Astrocyte (in vitro differentiated cells and primary cell): ENCODE data around the gene TAS2R42. TPM values are rescaled to one million over a fixed set of nuclear protein-coding genes. Genes with fewer than 3 reads are reported as not detected.

Source experiments
- DNase-seq: peaks from one replicate; pipeline ENCODE4 v3.0.0-alpha.2; 2010; ENCODE audit warnings: low read depth
- FAIRE-seq: peaks from 2 replicates; lab custom pipeline; 2011; peaks lifted over from hg19 to GRCh38; lab: Jason Lieb, UNC
- H2AFZ ChIP-seq: 2 replicates; pipeline ENCODE4 v1.6.0; 2012; ENCODE audit warnings: low read depth, low read length, inconsistent platforms
- H3K27ac ChIP-seq: 2 replicates; pipeline ENCODE4 v1.5.1; 2011; ENCODE audit warnings: low read depth, low read length, inconsistent platforms
- H3K27me3 ChIP-seq: 2 replicates; pipeline ENCODE4 v1.6.0; 2011; ENCODE audit warnings: low read length, inconsistent platforms; ENCODE audit not compliant: insufficient read depth
- H3K36me3 ChIP-seq: 2 replicates; pipeline ENCODE4 v1.5.1; 2011; ENCODE audit warnings: low read length, inconsistent platforms; ENCODE audit not compliant: insufficient read depth
- H3K4me1 ChIP-seq: 2 replicates; pipeline ENCODE4 v1.5.1; 2011; ENCODE audit warnings: low read length, inconsistent platforms; ENCODE audit not compliant: insufficient read depth
- H3K4me2 ChIP-seq: 2 replicates; pipeline ENCODE4 v1.6.0; 2012; ENCODE audit warnings: low read length, inconsistent platforms
- H3K4me3 ChIP-seq: 2 replicates; pipeline ENCODE4 v1.5.1; 2011; ENCODE audit warnings: low read depth, mild to moderate bottlenecking, low read length, inconsistent platforms; ENCODE audit not compliant: insufficient read depth
- H3K79me2 ChIP-seq: 2 replicates; pipeline ENCODE4 v1.6.0; 2012; ENCODE audit warnings: mild to moderate bottlenecking, low read length, inconsistent platforms; ENCODE audit not compliant: insufficient read depth
- H3K9ac ChIP-seq: 2 replicates; pipeline ENCODE4 v1.6.0; 2012; ENCODE audit warnings: mild to moderate bottlenecking, low read length, inconsistent platforms
- H3K9me3 ChIP-seq: 2 replicates; pipeline ENCODE4 v1.5.1; 2012; ENCODE audit warnings: low read depth, mild to moderate bottlenecking, low read length, inconsistent platforms; ENCODE audit not compliant: insufficient read depth
- H4K20me1 ChIP-seq: 2 replicates; pipeline ENCODE4 v1.6.0; 2012; ENCODE audit warnings: low read length, inconsistent platforms; ENCODE audit not compliant: insufficient read depth
- H3K27ac Mint-ChIP-seq: one replicate; pipeline ENCODE4 v1.8.0; 2021; ENCODE audit warnings: mild to moderate bottlenecking, mixed read lengths; ENCODE audit not compliant: unreplicated experiment
- H3K27me3 Mint-ChIP-seq: one replicate; pipeline ENCODE4 v1.8.0; 2021; ENCODE audit warnings: low read depth, mixed read lengths; ENCODE audit not compliant: unreplicated experiment
- H3K36me3 Mint-ChIP-seq: one replicate; pipeline ENCODE4 v1.8.0; 2021; ENCODE audit warnings: low read depth, mixed read lengths; ENCODE audit not compliant: unreplicated experiment
- H3K4me1 Mint-ChIP-seq: one replicate; pipeline ENCODE4 v1.8.0; 2021; ENCODE audit warnings: low read depth, mixed read lengths; ENCODE audit not compliant: unreplicated experiment
- H3K4me3 Mint-ChIP-seq: one replicate; pipeline ENCODE4 v1.8.0; 2021; ENCODE audit warnings: mild to moderate bottlenecking, moderate library complexity, mixed read lengths; ENCODE audit not compliant: unreplicated experiment
- H3K9me3 Mint-ChIP-seq: one replicate; pipeline ENCODE4 v1.8.0; 2021; ENCODE audit warnings: mild to moderate bottlenecking, mixed read lengths; ENCODE audit not compliant: unreplicated experiment
- EZH2 ChIP-seq: IDR thresholded peaks from 2 replicates; pipeline ENCODE4 v1.6.1; 2012; ENCODE audit warnings: mild to moderate bottlenecking, low read length, inconsistent platforms; ENCODE audit not compliant: insufficient read depth
- total RNA-seq: library from RNA; stranded (reverse); gene quantifications from 2 replicates; pipeline ENCODE4 v1.2.1, GENCODE V29; 2021
- TF ChIP-seq, protein P1 (sequence below): IDR thresholded peaks from 2 replicates; pipeline ENCODE4 v1.5.1; 2011; ENCODE audit warnings: low read depth, mild to moderate bottlenecking, inconsistent platforms, low read length, moderate library complexity; ENCODE audit not compliant: insufficient read depth

TAS2R42 gene
- total RNA-seq, 1 donor from 2014 or later = not detected

DNA sequence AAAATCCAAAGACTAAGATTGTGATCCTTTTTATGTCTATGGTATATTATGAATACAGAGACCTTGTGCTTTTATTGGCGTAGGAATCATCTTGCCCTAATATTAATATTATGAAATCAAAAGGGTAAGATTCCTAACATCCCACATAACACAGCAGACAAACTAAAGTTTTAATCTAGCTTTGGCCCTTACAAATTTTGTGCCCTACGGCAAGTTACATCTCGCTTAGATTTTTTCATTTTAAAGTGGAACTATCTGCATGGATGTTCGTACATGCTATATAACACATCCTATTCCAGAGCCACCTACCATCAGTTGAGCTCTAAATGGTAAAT lies 16.0 kb downstream of the TAS2R42 start:
- peak overlapping the region; percentile 95 for H2AFZ ChIP-seq
- peak overlapping the region; percentile 96 for H3K27ac ChIP-seq
- H3K79me2 ChIP-seq = peaks cover 78% of the 10 kb centered on the region
- FAIRE-seq (no peak), DNase-seq (no peak)
- no peaks in the 10 kb centered on the region for H3K9me3 Mint-ChIP-seq
- peak overlapping the region; percentile 87 for H3K27ac Mint-ChIP-seq
- H3K4me1 Mint-ChIP-seq = peaks cover 16% of the 10 kb centered on the region
- H3K9ac ChIP-seq = peak overlapping the region; percentile 91
- H3K4me3 Mint-ChIP-seq = peak overlapping the region; percentile 99
- TF ChIP-seq, protein P1, sequence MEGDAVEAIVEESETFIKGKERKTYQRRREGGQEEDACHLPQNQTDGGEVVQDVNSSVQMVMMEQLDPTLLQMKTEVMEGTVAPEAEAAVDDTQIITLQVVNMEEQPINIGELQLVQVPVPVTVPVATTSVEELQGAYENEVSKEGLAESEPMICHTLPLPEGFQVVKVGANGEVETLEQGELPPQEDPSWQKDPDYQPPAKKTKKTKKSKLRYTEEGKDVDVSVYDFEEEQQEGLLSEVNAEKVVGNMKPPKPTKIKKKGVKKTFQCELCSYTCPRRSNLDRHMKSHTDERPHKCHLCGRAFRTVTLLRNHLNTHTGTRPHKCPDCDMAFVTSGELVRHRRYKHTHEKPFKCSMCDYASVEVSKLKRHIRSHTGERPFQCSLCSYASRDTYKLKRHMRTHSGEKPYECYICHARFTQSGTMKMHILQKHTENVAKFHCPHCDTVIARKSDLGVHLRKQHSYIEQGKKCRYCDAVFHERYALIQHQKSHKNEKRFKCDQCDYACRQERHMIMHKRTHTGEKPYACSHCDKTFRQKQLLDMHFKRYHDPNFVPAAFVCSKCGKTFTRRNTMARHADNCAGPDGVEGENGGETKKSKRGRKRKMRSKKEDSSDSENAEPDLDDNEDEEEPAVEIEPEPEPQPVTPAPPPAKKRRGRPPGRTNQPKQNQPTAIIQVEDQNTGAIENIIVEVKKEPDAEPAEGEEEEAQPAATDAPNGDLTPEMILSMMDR = no peak
- no peak for TF ChIP-seq EZH2
- H3K9me3 ChIP-seq = no peaks in the 10 kb centered on the region
- H3K4me3 ChIP-seq = peak overlapping the region; percentile 90
- no peaks in the 10 kb centered on the region for H3K27me3 ChIP-seq
- H3K36me3 Mint-ChIP-seq = peaks cover 2% of the 10 kb centered on the region
- H3K4me2 ChIP-seq = peak overlapping the region; percentile 86
- H3K36me3 ChIP-seq = no peaks in the 10 kb centered on the region
- H3K27me3 Mint-ChIP-seq = no peaks in the 10 kb centered on the region
- H4K20me1 ChIP-seq = peaks cover 52% of the 10 kb centered on the region
- H3K4me1 ChIP-seq = peaks cover 6% of the 10 kb centered on the region

DNA sequence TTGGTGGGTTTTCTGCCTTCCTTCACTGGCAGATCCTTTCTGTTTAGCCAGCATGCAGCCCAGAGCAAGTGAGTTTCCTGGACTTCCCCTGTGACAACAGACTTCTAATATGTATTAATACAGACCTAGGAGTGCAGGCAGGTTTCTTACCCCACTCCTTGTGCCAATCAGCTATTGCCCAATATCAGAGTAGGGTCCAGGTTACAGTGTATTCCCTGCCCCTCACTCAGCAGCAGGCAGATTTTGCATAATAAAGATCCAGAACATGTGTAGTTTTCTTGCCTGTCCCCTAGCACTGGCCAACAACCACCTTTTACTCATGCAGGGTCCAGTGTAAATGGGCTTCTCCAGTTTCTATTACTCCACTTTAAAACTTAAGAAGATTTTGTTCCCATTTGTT lies 20.4 kb downstream of the TAS2R42 start:
- peaks cover 93% of the 10 kb centered on the region for H3K79me2 ChIP-seq
- Mint-ChIP-seq H3K27ac (no peak overlapping the region), H3K36me3 (peaks cover 2% of the 10 kb centered on the region), H3K4me3 (no peak overlapping the region), H3K27me3 (no peaks in the 10 kb centered on the region), H3K9me3 (no peaks in the 10 kb centered on the region), H3K4me1 (peaks cover 11% of the 10 kb centered on the region)
- no peak overlapping the region for H3K4me3 ChIP-seq
- TF ChIP-seq, protein P1 = no peak
- TF ChIP-seq EZH2 = no peak
- H2AFZ ChIP-seq = no peak overlapping the region
- H4K20me1 ChIP-seq = peaks cover 60% of the 10 kb centered on the region
- H3K27ac ChIP-seq = no peak overlapping the region
- H3K36me3 ChIP-seq = no peaks in the 10 kb centered on the region
- no peaks in the 10 kb centered on the region for H3K27me3 ChIP-seq
- H3K9ac ChIP-seq = no peak overlapping the region
- H3K9me3 ChIP-seq = no peaks in the 10 kb centered on the region
- no peak overlapping the region for H3K4me2 ChIP-seq
- peaks cover 6% of the 10 kb centered on the region for H3K4me1 ChIP-seq
- DNase-seq (no peak), FAIRE-seq (no peak)

DNA sequence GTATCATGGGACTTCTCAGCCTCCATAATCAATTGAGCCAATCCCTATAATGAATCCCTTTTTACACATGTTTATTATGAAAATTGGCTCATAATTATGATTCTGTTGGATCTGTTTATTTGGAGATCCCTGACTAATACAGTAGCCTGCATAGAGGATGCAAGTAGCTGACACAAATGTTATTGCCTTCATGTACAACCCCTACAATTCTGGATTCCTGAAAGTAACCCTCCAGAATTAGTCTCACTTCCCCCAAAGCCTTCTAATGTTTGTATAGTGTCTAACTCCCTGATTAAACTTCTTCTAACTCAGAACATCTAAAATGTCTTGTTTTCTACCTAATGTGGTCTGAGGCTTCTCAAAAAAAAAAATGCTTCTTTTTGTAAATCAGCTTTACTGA lies 22.4 kb downstream of the TAS2R42 start:
- Mint-ChIP-seq H3K27me3 (no peaks in the 10 kb centered on the region), H3K36me3 (peaks cover 2% of the 10 kb centered on the region), H3K9me3 (peaks cover 1% of the 10 kb centered on the region), H3K4me3 (no peak overlapping the region), H3K4me1 (peaks cover 8% of the 10 kb centered on the region), H3K27ac (no peak overlapping the region)
- H3K4me2 ChIP-seq = no peak overlapping the region
- H3K4me1 ChIP-seq = no peaks in the 10 kb centered on the region
- TF ChIP-seq, protein P1 = no peak
- TF ChIP-seq EZH2 = no peak
- peaks cover 63% of the 10 kb centered on the region for H4K20me1 ChIP-seq
- DNase-seq = no peak
- H3K36me3 ChIP-seq = no peaks in the 10 kb centered on the region
- no peak overlapping the region for H3K9ac ChIP-seq
- FAIRE-seq = no peak
- H3K9me3 ChIP-seq = no peaks in the 10 kb centered on the region
- H2AFZ ChIP-seq = no peak overlapping the region
- peaks cover 96% of the 10 kb centered on the region for H3K79me2 ChIP-seq
- H3K27me3 ChIP-seq = no peaks in the 10 kb centered on the region
- H3K4me3 ChIP-seq = no peak overlapping the region
- no peak overlapping the region for H3K27ac ChIP-seq
